GM21529 (cell line): ENCODE results near the gene CELF4.

ENCODE experiments used
- ATAC-seq: cut with Tn5 transposase; IDR thresholded peaks from one replicate; pipeline ENCODE4 v1.9.1; 2021; ENCODE audit not compliant: unreplicated experiment

Gene CELF4

GRCh38 chr18:37244618-37245017 lies 321.0 kb downstream of the CELF4 start:
- ATAC-seq = no peak

GRCh38 chr18:37243741-37244140 lies 321.9 kb downstream of the CELF4 start:
- ATAC-seq = no peak

- ATAC-seq = no peak
Observed at GRCh38 chr18:37242826-37243560, 322.6 kb downstream of the CELF4 start.

- no peak for ATAC-seq
Observed at GRCh38 chr18:37242091-37242490, 323.5 kb downstream of the CELF4 start.

- no peak for ATAC-seq
Observed at GRCh38 chr18:37238282-37239108, 327.1 kb downstream of the CELF4 start.

- ATAC-seq = no peak
Observed at GRCh38 chr18:37235583-37235982, 330.0 kb downstream of the CELF4 start.

GRCh38 chr18:37231251-37231650 lies 334.3 kb downstream of the CELF4 start:
- no peak for ATAC-seq

GRCh38 chr18:37230768-37231167 lies 334.8 kb downstream of the CELF4 start:
- no peak for ATAC-seq

GRCh38 chr18:37225279-37225678 lies 340.3 kb downstream of the CELF4 start:
- no peak for ATAC-seq

GRCh38 chr18:37222999-37223378 lies 342.6 kb downstream of the CELF4 start:
- ATAC-seq = no peak

- ATAC-seq = no peak
Observed at GRCh38 chr18:37222354-37222998, 343.1 kb downstream of the CELF4 start.

- ATAC-seq = no peak
Observed at GRCh38 chr18:37219257-37219656, 346.3 kb downstream of the CELF4 start.

GRCh38 chr18:37218022-37218590 lies 347.5 kb downstream of the CELF4 start:
- no peak for ATAC-seq

GRCh38 chr18:37210781-37211180 lies 354.8 kb downstream of the CELF4 start:
- no peak for ATAC-seq

GRCh38 chr18:37207343-37207742 lies 358.3 kb downstream of the CELF4 start:
- ATAC-seq = no peak

GRCh38 chr18:37199741-37200140 lies 365.9 kb downstream of the CELF4 start:
- ATAC-seq = no peak
